Prostate gland (tissue), 2 donors: ENCODE data around the gene PPM1K.

Experiments used
- CTCF ChIP-seq, 4 experiments: fragments of 200-600 bp in 2 of 4; fragments of 450-650 bp in 2 of 4; sonication (generic) in 2 of 4; IDR thresholded peaks; 1 replicate in 3 of 4; 2 replicates in 1 of 4; pipeline ENCODE4 v1.5.1; 2016 to 2019; ENCODE audit warnings: antibody characterized with exemption in 4 of 4, mild to moderate bottlenecking in 2 of 4, moderate library complexity in 2 of 4
- POLR2A ChIP-seq: fragments of 450-650 bp; IDR thresholded peaks from one replicate; pipeline ENCODE4 v1.6.1; 2016; ENCODE audit warnings: antibody characterized with exemption, mild to moderate bottlenecking

- TF ChIP-seq CTCF (IDR thresholded peaks at IDR 0.05) (no peak), POLR2A (no peak)
Measured at GRCh38 chr4:88226143-88226542, 58.2 kb downstream of the PPM1K start.
